ENCODE results near the gene MATK.
"Not testable (repeated sequence)": the region's sequence is repeated elsewhere in the genome, so short reads cannot be mapped to it uniquely, and the experiment has no call there.

The MATK gene

GRCh38 chr19:3816148-3816547 lies 30.0 kb upstream of the MATK start:
- not testable (repeated sequence) for DNase-seq (ENCODE audit: low spot score)

- no peak for DNase-seq (ENCODE audit: low spot score)
Measured at GRCh38 chr19:3814648-3815047, 28.5 kb upstream of the MATK start.

GRCh38 chr19:3813473-3814392 lies 27.6 kb upstream of the MATK start:
- DNase-seq (ENCODE audit: low spot score), result no peak

GRCh38 chr19:3810708-3811355 lies 24.7 kb upstream of the MATK start:
- DNase-seq (ENCODE audit: low spot score), result no peak

DNA sequence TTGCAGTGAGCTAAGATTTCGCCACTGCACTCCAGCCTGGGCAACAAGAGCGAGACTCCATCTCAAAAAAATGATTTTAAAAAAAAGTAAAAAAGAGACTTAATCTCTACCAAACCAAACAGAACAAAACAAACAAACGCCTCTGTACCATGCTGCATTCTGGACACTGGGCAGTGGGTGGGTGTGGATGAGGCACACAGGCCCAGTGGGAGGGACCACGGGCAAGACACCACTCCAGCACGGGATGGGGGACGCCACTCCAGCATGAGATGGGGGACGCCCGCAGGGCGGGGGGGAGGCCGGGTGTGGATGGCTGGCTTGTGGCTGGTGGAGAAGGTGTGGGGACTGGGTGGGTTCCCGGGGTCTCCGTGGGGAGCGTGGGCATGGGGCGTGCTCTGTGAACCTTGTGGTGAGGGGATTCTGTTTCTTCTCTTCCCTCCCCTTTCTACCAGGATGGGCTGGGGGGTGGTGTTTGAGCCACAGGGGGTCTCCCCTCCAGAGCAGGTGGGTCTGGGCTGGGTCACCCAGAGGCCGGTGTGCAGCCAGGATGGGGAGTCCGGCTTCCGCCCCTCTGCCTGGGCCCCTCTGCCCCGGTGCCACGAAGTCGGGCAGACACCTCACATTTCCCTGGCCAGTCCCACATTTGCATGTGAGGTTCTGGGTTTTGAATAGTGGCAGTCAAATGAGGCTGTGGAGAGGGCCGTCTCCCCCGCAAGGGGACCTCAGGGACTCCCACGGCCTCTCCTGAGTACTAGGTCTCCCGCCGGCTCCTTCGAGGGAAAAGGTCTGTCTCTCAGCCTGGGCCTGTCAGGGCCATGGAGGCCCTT lies 23.9 kb upstream of the MATK start:
- no peak for DNase-seq (ENCODE audit: low spot score)

DNA sequence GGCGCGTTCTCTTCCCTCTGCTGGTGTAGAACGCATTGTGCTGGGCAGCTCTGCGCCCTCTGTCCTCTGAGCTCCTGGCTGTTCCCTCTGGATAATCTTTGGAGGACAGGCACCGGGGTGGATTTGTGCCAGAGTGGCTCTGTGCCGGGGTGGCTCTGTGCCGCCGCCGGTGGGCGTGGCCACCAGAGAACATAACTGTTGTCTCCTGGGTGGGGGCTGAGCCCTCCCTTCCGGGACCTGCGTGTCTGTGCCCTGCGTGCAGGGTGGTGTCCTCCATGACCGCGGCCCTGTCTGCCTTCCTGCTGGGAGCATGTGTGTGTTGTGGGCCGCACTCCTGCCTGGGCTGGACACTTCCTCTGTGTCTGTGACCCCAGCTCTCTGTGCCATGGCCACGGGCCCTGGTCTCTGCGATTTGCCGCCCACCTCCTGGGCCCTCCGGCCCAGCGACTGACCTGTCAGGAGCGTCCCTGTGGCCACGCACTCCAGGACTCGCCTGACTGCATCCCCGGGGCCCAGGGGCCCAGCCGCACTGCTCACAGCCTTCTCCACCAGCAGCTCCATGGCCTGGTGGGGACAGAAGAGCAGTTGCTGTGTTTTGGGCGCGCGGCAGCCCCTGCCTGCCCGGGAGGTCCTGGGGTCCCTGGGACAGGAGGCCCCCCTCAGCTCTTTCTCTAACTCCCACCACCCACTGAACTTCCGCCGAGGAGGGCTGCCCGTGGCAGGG lies 22.4 kb upstream of the MATK start:
- DNase-seq (ENCODE audit: low spot score), result no peak

- no peak for DNase-seq (ENCODE audit: low spot score)
Measured at GRCh38 chr19:3807574-3808354, 21.6 kb upstream of the MATK start.

- no peak for DNase-seq (ENCODE audit: low spot score)
Measured at GRCh38 chr19:3807131-3807480, 20.9 kb upstream of the MATK start.

GRCh38 chr19:3805859-3806258 lies 19.7 kb upstream of the MATK start:
- DNase-seq (ENCODE audit: low spot score), result no peak

DNA sequence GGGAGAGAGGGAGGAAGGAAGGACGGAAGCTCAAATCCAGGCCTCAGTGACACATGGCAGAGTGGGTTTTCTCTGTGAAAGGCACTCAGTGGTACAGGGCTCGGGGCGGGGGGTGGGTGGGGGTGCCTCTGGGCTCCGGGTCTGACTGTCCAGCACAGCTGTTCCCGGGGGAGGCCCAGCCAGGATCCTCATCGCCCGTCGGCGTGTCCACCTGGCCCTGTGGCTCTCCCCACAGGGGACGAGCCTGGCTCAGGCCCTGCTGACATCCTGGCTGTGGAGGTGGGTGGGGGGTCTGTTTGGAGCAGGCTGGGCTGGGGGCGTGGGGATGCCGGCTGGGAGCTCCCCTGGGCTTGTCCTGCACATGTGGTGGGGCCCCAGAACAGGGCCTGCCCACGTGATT lies 18.2 kb upstream of the MATK start:
- no peak for DNase-seq (ENCODE audit: low spot score)

DNA sequence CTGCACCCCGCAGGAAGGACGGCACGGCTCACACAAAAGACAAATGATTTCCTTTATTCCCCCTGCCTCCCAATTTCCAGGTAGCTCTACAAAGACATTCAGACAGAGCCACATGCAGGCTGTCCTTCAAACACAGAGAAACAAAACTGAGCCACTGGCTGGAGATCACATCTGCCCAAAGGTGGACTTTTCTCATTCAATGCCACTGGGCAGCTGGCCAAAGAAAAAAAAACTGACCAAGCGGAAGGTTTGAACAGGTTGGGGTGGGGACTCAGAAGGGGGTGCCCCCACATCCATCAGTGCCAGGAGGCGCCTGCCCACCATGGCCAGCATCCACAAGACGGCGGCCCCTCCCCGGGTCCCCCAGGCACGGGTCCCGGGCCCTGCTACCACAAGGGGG lies 17.8 kb upstream of the MATK start:
- DNase-seq (ENCODE audit: low spot score), result no peak

GRCh38 chr19:3803114-3803888 lies 17.1 kb upstream of the MATK start:
- DNase-seq (ENCODE audit: low spot score), result no peak

DNA sequence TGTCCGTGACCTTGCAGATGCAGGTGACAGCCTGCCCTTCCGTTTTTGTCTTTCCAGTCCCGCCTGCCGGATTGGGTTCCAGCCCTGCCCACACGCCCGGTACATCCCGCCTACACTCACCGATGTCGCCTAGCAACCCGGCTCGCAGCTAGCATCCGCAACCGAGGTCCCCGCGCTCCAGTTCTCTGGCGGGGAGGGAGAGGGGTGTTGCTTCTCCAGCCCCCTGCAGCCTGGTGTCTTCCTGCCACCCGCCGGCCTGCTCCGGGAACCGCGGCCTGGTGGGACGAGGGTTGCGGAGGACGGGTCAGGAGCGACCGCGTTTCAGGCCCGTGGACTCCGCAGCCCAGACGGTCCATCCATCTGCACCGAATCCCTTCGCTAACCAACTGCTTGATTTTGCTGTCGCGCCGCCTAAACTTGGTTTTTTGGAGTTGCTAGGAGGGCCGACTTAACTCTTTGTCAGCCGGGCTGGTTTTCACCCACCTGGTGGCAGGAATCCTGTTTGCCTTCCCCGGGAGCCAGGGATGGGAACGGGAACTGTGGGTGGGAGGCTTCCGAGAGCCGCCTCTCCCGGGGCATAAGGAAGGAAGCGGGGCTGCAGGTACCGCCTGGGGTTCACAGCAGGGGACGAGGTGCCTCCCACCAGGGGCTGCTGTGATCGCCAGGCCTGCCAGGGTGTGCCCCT lies 15.4 kb upstream of the MATK start:
- peak; percentile 52 for DNase-seq (ENCODE audit: low spot score)

DNA sequence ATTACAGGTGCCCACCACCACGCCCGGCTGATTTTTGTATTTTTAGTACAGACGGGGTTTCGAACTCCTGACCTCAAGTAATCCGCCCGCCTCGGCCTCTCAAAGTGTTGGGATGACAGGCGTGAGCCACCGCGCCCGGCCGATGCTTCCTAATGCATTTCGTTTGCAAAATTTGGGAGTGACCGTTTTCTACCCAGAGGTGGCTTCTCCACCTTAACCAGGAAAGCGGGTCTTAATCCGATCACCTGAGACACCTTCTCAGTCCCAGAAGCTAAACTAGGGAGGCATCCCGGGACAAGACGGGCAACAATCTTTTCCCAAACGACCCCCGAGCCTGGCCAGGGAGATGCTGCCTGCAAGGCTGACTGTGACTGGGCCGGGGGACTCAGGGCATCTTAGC lies 14.8 kb upstream of the MATK start:
- DNase-seq (ENCODE audit: low spot score), result no peak

DNA sequence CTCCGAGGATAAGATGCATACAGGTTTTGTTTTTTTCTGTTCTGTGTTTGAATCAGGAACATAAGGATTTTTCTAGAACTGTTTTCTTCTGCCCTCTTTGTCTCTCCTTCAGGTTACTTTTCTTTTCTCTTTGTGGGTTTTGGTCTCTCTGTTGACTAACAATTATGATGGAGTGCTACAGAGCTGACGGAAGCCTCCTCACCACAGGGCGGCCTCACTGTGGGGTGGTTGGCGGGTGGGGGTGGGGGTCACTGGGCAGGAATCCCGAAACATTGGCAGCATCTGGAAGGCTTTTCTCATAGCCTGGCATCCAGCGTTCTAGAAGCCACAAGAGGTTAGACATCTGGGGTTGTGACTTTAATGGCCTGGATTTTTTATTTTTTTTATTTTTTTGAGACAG lies 12.0 kb upstream of the MATK start:
- DNase-seq (ENCODE audit: low spot score), result peak; percentile 28

- no peak for DNase-seq (ENCODE audit: low spot score)
Measured at GRCh38 chr19:3796358-3796757, 10.2 kb upstream of the MATK start.

DNA sequence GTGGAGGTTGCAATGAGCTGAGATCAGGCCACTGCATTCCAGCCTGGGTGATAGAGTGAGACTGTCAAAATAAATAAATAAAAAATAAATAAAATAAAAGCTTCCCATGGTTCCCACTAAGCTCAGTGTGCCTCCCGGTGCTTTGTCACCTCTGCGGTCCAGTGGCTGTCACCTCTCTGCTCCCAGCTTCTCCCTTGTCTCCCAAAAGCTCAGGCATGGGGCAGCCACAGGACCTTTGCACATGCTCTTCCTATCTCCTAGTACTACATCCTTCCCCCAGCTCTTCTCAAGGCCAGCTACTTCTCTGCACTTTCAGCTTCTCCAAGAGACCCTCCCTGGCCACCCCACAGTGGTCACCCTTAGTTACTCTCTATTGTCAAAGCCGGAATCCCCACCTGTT lies 7.6 kb upstream of the MATK start:
- DNase-seq (ENCODE audit: low spot score), result no peak

DNA sequence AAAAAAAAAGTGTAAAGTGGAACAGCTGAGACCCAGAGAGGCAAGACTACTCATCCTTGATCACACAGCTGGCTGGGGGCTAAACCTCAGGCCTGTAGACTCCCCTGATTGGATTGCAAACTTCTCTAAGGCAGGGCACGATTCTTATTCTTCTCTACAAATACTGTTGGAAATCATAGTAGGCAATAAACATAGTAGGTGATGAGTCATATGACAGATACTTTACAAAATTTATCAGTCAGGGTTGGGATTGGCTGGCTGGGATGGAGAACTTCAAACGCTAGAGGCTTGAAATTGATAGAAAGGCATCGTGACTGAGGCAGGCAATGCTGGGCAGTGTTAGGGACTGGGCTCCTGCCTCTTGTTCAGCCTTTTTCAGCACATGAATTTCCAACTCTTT lies 5.9 kb upstream of the MATK start:
- no peak for DNase-seq (ENCODE audit: low spot score)

DNA sequence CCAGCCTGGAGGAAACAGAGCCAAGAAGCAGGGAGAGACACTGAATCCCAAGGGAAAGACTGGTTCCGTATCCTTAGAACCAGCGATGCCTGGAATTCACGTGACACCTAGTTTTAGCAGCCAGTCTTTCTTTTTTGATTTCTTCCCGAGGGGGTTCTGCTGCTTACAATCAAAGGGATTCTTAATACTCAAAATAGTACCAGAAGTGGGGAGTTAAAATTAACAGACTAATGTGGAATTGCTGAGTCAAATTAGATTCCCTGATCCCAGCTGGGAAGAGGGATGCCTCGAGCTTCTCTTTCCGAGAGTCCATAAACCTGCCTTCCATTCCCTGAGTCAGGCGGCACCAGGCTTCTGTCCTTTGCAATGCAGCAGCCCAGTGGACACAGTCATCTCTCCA lies 4.8 kb upstream of the MATK start:
- no peak for DNase-seq (ENCODE audit: low spot score)

DNA sequence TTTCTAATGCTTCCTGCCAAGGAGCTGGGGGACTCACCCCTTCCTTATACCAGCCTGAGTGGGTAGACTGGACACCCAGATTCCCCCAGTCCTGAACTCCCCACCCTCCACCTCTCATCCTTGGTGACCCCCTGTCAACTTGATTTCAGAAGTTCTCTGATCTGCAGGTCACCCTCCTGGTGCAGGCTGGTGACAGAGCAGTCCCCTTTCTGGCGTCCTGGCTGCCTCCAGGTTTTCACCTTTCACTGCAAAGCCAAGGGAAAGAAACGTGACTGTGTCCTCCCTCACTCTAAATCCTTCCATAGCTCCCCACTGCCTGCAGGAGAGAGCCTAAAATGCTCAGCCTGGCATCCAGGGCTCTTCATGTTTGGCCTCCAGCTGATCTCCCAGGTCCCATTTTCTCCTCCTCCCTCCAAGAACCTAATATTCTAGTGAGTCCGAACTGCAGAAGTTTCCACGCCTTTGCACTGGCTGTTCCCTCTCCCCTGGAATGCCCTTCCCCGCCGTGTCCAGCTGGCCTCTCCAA lies 4.1 kb upstream of the MATK start:
- DNase-seq (ENCODE audit: low spot score), result no peak

Measured in activated CD4-positive, alpha-beta T cell treated with anti-CD3 and anti-CD28 coated beads, Interleukin-2, Interleukin-4, amounts not matched to agents 100 ng/mL and 50 ng/mL, durations not matched to agents 16 hours and 8 hours (primary cell).